Fibroblast of lung (primary cell): ENCODE data around the gene TMEM203.

Experiments
- CTCF ChIP-seq, 2 donors: IDR thresholded peaks in 1 of 2; conservative IDR thresholded peaks in 1 of 2; 1 replicate in 1 of 2; 2 replicates in 1 of 2; pipeline ENCODE4 v1.5.1; 2011 to 2012; ENCODE audit warnings: low read length in 2 of 2, control low read depth in 1 of 2, inconsistent platforms in 1 of 2, low read depth in 1 of 2, mild to moderate bottlenecking in 1 of 2
- EZH2 ChIP-seq: IDR thresholded peaks from 2 replicates; pipeline ENCODE4 v1.5.1; 2012; ENCODE audit warnings: low read length, control low read depth, mild to moderate bottlenecking; ENCODE audit errors: missing control alignments

DNA sequence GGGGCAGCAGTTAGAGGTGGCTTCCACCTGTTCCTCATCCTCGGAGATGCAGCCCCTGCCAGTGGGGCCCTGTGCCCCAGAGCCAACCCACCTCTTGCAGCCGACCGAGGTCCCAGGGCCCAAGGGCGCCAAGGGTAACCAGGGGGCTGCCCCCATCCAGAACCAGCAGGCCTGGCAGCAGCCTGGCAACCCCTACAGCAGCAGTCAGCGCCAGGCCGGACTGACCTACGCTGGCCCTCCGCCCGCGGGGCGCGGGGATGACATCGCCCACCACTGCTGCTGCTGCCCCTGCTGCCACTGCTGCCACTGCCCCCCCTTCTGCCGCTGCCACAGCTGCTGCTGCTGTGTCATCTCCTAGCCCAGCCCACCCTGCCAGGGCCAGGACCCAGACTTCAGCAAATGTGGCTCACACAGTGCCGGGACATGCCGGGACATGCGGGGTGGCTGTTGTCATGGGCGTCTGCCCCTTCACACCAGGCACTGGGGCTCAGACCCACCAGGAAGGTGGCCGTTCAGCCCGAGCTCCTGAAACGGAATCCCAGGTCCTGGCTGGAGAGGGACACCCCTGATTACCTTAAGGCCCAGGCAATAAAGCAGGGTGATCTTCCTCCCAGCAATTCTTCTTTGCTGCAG lies 20.4 kb upstream of the TMEM203 start:
- TF ChIP-seq CTCF (conservative IDR thresholded peaks at IDR 0.05 in 1 of 2, IDR thresholded peaks at IDR 0.05 in 1 of 2; ENCODE audit: low read depth in 1 of 2, low read length in 2 of 2) (no peak), EZH2 (no peak)
